Right lobe of liver (tissue), 4 donors: ENCODE data around the gene ANO2.

Experiments
- CTCF ChIP-seq, 4 donors: fragments of 200-600 bp in 3 of 4; fragments of 450-650 bp in 1 of 4; IDR thresholded peaks; one replicate each; pipeline versions ENCODE4 v1.5.1 to v1.8.0; 2016 to 2022; ENCODE audit warnings: antibody characterized with exemption in 4 of 4, mild to moderate bottlenecking in 2 of 4
- POLR2A ChIP-seq: fragments of 450-650 bp; IDR thresholded peaks from one replicate; pipeline ENCODE4 v1.6.1; 2017; ENCODE audit warnings: antibody characterized with exemption, mild to moderate bottlenecking
- donor health status: DM: no; HTN: no; CAD: no.
- donor health status: DM: no; HTN: no; CAD: no.
- donor health status: DM: no; HTN: yes; CAD: no.

DNA sequence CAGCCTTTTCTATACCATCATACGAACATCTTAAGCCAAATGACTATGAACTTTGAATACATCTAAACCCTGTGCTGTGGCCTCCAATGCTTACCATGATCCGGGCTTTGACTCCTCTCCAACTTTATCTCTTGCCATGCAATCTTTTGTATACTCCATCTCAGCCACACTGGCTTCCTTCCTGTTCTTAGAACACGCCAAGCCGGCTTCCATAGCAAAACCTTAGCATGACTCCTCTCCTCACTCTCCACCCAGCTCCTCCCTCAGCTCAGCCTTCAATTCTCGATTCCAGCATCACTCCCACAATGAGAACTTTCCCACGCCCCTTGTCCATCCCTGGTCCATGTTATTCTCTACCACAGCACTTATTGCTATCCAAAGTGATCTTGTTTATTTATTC is 284.8 kb downstream of the ANO2 start:
- TF ChIP-seq CTCF (IDR thresholded peaks at IDR 0.05) (no peak), POLR2A (no peak)
